ENCODE measurements around the gene ARHGEF39.
A peak's percentile ranks its signal among the peaks of the same experiment; 100 is the strongest.

Gene ARHGEF39

DNA sequence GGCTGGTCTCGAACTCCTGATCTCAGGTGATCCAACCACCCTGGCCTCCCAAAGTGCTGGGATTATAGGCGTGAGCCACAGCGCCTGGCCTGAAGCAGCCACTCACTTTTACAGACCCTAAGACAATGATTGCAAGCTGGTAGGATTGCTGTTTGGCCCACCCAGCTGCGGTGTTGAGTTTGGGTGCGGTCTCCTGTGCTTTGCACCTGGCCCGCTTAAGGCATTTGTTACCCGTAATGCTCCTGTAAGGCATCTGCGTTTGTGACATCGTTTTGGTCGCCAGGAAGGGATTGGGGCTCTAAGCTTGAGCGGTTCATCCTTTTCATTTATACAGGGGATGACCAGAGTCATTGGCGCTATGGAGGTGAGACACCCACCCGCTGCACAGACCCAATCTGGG lies 10.2 kb upstream of the ARHGEF39 start:
- no peak for DNase-seq (ENCODE audit: low read depth)

DNA sequence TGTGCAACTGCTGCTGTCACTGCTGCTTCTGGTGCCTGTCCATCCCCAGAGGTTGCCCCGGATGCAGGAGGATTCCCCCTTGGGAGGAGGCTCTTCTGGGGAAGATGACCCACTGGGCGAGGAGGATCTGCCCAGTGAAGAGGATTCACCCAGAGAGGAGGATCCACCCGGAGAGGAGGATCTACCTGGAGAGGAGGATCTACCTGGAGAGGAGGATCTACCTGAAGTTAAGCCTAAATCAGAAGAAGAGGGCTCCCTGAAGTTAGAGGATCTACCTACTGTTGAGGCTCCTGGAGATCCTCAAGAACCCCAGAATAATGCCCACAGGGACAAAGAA lies 9.0 kb upstream of the ARHGEF39 start:
- DNase-seq (ENCODE audit: low read depth): no peak

DNA sequence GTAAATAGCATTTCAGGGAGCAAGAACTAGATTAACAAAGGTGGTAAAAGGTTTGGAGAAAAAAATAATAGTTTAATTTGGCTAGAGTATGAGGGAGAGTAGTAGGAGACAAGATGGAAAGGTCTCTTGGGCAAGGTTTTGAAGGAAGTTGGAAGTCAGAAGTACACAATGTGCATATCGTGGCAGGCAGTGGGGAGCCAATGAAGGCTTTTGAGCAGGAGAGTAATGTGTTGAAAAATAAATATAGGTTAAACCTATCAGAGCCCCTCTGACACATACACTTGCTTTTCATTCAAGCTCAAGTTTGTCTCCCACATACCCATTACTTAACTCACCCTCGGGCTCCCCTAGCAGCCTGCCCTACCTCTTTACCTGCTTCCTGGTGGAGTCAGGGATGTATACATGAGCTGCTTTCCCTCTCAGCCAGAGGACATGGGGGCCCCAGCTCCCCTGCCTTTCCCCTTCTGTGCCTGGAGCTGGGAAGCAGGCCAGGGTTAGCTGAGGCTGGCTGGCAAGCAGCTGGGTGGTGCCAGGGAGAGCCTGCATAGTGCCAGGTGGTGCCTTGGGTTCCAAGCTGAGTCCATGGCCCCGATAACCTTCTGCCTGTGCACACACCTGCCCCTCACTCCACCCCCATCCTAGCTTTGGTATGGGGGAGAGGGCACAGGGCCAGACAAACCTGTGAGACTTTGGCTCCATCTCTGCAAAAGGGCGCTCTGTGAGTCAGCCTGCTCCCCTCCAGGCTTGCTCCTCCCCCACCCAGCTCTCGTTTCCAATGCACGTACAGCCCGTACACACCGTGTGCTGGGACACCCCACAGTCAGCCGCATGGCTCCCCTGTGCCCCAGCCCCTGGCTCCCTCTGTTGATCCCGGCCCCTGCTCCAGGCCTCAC lies 8.4 kb upstream of the ARHGEF39 start, which contains the start of gene CA9:
CA9 (plus strand) TSS at position 797 of the 893 bp plus-strand sequence; CDS start at position 829, 32 bp downstream.
- DNase-seq (ENCODE audit: low read depth): no peak

DNA sequence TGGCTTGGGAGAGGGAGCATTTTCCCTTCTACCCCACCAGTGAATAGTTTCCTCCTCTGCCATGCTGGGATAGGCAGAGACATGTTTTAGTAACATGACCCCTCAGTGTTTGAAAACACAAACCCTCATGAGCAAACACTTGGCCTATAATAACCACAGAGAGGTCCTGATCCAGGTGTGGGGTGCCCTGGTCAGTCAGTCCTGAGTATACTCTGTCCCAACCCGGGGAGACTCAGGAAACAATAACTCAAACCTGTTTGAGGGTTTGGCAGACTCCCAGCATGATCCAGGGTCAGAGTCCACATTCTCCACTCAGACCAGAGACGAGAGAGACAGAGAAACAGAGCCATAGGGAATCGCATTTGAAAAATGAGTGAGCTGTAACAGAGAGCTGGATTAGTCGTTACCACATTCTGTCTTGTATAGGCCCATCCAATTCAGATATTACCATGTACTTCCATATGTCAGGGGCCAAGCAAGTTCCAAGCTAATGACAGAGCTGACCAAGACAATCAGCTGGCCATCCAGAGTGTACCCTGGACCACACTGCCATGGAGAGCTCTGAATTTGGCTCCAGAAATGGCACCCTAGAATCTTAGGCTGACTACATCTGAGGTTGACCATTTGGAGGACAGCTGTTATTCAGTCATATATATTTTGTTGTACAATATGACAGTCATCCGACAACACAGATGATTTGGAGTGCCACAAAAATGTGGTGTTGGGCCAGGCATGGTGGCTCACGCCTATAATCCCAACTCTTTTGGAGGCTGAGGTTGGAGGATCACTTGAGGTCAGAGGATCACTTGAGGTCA lies 4.5 kb upstream of the ARHGEF39 start:
- DNase-seq (ENCODE audit: low read depth): no peak

DNA sequence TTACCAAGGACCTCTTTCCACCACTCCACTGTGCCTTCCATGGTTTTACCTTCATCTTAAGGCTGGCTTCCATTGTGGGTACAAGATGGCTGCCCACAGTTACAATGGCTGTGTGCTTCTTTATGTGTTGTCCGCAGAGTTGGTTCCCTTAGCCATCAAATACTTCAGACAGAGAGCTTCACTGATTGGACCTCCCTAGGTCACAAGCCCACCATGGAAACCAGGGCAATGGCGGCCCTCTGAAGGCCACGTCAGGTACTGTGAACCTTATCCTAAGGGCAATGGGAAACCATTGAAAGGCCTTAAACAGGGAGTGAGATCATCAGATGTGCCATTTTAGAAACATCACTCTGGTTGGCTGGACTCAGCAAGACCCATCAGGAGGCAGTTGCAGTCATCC lies 2.9 kb upstream of the ARHGEF39 start:
- no peak for DNase-seq (ENCODE audit: low read depth)

DNA sequence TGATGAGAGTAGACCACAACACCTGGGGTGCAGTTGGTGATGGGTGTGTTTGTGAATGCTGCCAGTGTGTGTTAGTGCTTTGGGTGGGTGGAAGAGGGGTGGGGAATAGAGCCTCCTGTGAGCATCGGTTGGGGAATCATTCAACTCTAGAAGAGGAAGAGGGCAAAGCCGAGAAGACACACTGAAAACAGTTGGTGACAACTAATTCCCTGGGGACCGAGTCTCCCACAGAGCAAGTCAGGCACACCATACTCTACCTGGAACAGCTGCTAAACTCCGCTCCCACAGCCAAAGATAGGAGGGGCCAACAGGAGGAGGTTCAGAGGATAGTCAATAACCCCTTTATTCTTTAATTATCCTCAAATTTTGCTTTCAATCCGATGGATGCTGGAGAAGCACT lies 1.6 kb upstream of the ARHGEF39 start:
- DNase-seq (ENCODE audit: low read depth): no peak

DNA sequence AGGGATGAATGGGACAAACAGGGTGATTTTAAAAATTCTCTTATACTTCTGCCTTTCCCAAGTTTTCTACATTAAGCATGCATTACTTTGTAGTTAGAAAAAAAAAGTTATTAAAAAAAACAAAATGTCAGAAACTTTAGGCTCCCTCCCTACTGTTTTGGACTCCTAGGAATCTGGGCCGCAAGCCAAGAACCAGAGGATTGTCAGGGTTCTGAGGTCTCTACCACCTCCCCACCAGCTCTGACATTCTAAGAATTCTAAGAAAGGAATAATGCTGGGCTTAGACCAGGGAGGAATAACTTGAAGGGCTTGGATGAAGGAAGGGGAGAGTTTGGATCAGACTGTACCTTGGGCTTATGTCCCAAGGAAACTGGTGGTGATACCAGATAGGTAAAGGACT lies 1.1 kb upstream of the ARHGEF39 start:
- DNase-seq (ENCODE audit: low read depth): no peak

DNA sequence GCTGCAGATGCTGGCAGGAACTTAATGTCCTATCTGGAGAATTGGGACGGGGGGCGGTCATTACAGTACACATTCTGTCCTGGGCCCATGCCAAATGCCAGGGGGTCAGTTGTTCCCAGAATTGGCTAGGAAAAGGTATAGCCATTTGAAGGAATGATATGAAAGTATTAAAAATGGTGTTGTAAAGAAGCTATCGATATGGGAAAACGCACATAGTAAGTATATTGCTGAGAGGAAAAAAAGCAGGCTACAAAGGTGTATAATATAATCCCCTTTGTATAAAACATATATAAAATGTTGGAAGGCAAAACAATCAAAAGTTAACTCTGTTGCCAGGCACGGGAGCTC lies 450 bp upstream of the ARHGEF39 start:
- no peak for DNase-seq (ENCODE audit: low read depth)

DNA sequence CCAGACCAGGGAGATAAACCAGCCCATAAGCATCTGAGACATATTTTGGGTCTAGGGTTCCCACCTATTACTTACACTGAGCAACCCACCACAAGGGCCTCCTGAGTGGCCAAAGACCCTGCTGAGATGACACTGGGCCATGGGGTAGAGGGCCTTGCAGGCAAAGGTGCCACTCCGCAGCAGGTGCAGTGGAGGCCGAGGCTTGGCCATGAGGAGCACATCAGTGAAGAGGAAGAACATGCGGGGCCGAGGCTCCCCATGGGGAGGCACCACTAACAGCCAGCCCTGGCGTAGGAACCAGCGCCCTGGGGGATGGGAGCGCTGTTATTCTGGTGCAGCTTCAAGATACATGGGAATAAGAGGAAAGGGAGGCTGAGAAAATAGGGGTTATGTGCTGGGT lies 2.6 kb downstream of the ARHGEF39 start:
- DNase-seq (ENCODE audit: low read depth): no peak

DNA sequence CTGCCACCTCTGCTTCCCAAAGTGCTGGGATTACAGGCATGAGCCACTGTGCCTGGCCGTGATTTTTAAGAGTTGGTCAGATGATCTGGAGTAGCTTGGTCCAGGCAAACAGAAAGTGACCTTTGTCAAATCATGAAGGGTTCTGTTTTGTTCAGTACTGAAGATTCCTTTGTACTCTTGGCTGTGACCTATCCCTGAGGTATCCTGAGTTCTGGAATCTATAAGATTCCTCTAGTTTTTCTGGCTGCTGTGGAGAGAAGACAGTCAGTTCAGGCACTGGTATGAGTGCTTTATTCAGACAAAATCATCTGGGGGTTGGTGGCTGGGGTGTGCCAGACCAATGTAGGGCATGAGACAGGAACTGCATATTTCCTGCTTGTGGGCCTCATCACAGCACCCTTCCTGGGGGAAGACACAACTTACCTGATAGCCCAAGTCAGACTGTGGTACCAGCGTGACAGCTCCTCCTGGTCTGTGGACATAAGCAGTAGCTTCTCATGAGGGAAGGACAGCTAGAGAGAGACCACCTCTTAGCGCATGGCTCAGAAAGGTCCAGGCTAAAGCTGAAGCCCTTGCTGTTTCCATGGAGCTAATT lies 3.1 kb downstream of the ARHGEF39 start:
- no peak for DNase-seq (ENCODE audit: low read depth)

DNA sequence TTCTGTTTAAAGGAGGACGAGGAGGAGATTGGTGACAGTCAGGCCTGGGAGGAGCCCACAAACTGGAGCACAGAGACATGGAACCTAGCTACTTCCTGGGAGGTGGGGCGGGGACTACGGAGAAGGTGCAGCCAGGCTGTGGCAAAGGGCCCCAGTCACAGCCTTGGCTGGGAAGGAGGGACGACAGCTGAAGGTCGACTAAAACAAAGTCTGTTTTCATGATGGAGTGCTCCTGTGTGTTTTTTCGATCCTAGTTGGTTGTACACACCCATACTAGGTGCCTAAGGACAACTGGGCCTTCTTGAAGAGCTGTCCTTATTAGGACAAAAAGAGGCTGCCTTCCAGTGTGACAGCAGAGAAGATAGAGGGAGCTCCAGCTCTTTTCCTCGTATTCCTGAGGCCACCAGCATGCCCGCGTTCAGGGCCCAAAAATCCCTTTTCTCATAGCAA lies 4.0 kb downstream of the ARHGEF39 start:
- DNase-seq (ENCODE audit: low read depth): no peak

DNA sequence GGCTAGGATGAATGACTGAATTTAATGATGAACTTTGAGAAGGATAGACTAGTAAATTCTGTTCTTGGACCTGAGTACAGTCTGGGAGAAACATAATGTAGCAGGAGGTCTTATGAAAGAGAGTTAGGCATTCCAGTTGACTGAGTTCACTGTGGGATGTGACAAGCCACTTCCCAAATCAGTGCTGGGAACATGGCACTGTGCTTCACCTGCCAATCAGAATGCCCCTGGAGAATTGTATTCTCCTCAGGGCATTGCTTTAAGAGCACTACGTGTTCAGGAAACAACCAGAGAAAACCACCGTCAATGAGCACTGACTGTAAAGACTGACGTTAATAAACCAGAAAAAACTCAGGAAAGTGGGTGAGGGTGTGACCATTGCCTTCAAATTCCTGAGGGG lies 5.7 kb downstream of the ARHGEF39 start:
- DNase-seq (ENCODE audit: low read depth): peak; percentile 63

DNA sequence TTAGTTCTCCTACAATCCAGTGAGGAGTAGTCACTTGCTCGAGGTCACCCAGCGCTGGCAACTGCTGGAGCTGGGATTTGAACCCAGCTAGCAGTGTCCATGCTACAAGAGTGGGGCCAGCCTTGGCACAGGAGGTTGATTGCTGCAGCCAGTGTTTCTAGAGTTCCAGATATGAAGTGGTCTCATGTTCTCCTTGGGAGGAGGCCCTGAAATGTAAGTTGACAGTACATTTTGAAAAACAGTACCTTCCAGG lies 6.1 kb downstream of the ARHGEF39 start:
- DNase-seq (ENCODE audit: low read depth): no peak

DNA sequence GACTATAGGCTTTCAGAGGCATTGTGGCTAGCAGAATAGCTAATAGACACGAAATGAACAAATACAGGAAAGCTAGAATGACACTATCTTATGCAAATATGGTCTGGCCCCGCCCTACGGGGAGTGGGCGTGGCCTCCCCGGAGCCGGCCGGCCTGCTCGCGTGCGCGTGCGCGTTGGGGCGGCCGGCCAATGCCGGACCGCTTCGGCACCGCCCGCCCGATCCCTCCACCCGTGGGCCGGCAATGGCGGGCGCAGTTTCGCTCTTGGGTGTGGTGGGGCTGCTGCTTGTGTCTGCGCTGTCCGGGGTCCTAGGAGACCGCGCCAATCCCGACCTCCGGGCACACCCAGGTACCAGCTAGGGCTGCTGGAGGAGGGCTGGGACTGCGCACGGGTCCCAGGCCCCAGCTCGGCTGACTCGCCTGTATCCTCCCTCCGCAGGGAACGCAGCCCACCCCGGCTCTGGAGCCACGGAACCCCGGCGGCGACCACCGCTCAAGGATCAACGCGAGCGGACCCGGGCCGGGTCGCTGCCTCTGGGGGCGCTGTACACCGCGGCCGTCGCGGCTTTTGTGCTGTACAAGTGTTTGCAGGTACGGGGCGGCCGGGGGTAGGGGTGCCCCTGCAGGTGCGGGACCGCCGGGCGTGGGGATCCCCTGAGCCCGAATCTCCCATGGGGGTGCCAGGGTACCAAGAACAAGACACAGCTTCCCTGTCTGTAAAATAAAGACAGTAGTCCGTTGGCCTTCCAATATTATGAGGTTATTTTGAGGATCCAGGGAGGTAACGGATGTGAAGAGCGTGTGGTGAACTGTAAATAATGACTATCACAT lies 6.6 kb downstream of the ARHGEF39 start, which contains the start of gene CCDC107:
CCDC107 (plus strand) TSS at position 156 of the 831 bp plus-strand sequence; CDS start at position 244, 88 bp downstream.
- no peak for DNase-seq (ENCODE audit: low read depth)

DNA sequence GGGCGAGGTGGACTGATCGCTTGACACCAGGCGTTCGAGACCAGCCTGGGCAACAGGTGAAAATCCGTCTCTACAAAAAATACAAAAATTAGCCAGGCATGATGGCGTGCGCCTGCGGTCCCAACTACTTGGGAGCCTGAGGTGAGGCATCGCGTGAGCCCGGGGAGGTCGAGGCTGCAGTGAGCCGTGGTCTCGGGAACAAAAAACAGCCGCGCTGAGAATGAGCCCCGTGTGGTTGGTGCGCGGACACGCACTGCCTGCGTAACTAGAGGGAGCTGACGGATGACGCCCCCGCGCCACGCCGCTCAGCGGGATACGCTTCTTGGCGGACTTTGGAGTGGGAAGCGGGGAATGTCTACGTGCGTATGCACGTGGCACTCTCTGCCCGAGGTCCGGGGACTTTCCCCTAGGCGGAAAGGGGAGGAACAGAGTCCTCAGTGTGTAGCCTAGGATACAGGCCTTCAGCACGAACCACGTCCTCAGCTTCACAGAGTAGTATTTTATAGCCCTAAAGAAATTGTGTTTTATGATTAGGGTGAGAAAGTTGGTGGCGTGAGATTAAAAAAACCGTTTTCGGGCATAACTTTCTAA lies 7.4 kb downstream of the ARHGEF39 start, which contains the start of gene RMRP:
RMRP (minus strand) TSS at position 474 of the 591 bp plus-strand sequence.
- peak; percentile 96 for DNase-seq (ENCODE audit: low read depth)

DNA sequence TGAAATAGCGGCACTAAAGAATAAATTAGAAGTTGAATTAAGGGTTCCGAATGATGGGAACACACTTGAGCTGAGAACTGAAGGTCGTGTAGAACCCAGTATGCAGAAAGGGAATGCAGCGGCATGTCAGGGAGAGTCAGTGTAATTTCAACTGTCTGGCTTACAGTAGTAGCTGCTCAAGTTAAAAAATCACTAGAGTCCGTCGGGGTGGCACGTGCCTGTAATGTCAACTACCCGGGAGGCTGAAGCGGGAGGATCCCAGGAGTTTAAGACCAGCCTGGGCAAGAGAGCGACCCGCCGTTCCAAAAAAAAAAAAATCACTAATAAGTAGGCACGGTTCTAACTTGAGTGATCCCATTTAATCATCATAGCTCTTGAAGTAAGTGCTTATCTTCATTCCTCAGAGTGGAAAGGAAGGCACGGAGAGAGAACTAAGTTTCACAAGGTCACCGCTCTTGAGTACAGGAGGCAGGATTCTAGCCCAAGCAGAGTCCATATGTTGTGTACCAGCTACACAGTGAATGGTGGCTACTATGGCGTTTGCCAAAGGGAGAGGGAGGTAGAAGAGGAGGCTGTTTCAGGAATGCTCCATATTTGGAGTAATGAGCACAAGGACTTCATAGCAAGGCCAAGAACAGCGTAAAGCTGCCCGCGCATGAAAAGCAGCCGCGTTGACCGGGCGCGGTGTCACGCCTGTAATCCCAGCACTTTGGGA lies 8.0 kb downstream of the ARHGEF39 start:
- DNase-seq (ENCODE audit: low read depth): no peak

DNA sequence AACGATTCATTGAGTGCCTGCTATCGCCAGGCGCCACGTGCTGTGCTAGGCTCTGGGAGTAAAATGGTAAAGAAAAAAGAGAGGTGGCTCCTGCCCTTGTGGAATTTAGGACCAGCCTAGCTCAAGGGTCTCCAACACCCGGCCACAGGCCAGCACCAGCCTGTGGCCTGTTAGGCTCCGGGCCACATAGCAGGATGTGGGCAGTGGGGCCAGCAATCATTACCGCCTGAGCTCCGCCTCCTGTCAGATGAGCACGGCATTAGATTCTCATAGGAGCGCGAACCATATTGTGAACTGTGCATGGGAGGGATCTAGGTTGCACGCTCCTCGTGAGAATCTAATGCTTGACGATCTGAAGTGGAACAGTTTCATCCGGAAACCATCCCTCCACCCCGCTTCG lies 8.6 kb downstream of the ARHGEF39 start:
- no peak for DNase-seq (ENCODE audit: low read depth)

DNA sequence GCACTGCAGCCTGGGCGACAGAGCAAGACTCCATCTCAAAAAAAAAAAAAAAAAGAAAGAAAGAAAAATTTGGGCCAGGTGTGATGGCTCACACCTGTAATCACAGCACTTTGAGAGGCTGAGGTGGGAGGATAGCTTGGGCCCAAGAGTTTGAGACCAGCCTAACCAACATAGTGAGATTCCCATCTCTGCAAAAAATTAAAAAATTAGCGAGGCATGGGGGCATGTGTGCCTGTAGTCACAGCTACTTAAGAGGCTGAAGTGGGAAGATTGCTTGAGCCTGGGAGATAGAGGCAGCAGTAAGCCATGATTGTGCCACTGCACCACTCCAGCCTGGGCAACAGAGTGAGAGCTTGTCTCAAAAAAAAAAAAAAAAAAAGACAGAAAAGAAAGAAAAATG lies 11.4 kb downstream of the ARHGEF39 start:
- DNase-seq (ENCODE audit: low read depth): no peak

DNA sequence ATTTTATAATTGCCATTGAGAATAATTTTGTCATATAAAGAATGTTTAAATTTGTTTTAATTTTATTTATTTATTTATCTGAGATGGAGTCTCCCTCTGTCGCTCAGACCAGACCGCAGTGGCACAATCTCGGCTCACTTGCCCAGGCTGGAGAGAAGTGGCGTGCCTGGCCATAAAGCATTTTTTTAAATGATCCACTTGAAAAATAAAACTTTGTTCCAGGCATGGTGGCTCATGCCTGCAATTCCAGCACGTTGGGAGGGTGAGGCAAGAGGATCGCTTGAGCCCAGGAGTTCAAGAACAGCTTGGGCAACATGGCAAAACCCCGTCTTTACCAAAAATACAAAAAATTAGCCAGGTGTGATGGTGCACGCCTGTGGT lies 12.2 kb downstream of the ARHGEF39 start:
- DNase-seq (ENCODE audit: low read depth): no peak

DNA sequence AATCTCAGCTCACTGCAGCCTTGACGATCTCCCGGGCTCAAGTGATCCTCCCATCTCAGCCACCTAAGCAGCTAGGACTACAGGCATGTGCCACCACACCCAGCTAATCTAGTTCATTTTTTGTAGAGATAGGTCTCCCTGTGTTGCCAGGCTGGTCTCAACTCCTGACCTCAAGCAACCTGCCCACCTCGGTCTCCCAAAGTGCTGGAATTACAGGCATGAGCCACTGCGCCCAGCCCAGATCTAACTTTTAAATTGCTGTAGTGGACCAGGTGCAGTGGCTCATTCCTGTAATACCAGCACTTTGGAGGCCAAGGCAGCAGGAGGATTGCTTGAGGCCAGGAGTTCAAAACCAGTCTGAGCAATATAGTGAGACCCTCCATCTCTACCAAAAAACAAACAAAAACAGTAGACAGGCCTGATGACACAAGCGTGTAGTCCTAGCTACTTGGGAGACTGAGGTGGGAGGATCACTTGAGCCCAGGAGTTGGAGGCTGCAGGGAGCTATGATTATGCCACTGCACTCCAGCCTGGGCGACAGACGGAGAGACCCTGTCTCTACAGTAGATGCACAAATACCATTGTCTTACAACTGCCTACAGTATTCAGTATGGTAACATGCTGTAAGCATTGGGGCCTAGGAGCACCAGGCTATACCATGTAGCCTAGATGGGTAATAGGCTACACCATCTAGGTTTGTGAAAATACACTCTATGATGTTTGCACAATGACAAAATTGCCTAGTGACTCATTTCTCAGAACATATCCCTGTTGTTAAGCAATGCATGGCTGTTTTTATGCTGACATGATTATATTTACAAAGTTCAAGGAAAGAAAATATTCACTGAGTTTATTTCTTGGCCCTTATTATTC lies 12.8 kb downstream of the ARHGEF39 start:
- DNase-seq (ENCODE audit: low read depth): no peak

Data from GM04503 (cell line).